Activated CD4-positive, CD25-positive, alpha-beta regulatory T cell treated with anti-CD3 and anti-CD28 coated beads, Interleukin-2, amount 50 U/mL, for 16 hours (primary cell): Measurements from ENCODE around the gene IMMP2L.
A peak's percentile ranks its signal among the peaks of the same experiment; 100 is the strongest.

Source experiments
- DNase-seq: peaks from one replicate; pipeline ENCODE4 v3.0.0-alpha.2; 2020; ENCODE audit warnings: low read depth, low spot score

The IMMP2L gene

DNA sequence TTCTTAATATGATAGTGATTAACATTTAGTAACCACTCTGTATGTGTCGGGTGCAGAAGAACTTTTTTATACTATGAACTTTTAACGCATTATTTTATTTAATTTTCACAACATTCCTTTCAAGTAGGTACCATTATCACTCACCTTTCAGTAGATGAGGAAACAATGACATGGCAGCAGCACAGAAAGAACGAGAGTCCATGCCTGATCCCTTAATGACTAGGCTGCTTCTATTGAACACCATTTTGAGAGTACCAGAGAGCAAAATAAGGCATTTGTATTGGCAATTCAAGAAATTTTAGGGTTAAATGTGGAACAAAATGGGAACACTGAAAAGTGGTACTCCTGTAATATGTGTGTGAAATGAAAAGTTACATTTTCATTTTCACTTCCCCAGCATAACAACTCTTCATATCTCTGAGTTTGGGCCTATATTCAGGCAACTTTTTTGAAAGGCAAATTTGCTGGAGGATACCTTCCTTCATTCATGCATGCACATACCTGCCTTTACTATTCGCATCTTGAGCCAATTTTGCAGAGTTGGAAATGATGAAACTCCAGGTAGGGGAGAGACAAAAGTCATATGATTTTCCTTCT, 458.5 kb downstream of the IMMP2L start:
- no peak for DNase-seq

DNA sequence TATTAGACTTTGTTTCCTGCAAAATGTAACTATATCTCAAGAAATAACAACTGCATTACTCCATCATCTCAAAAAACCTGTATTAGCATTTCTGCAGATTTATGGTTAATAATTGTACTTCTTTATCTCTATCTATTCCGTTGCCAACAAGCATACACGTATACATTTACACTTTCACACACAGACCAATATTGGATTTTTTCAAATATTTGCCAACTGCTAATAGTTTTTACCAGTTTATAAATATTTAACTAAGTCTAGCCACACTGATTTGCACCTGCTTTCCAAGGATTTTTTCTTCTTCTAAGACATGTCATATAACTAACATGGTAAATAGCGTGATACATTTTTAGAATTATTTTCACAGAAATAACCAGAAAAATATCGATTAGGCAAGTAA, 459.2 kb downstream of the IMMP2L start:
- no peak for DNase-seq

DNA sequence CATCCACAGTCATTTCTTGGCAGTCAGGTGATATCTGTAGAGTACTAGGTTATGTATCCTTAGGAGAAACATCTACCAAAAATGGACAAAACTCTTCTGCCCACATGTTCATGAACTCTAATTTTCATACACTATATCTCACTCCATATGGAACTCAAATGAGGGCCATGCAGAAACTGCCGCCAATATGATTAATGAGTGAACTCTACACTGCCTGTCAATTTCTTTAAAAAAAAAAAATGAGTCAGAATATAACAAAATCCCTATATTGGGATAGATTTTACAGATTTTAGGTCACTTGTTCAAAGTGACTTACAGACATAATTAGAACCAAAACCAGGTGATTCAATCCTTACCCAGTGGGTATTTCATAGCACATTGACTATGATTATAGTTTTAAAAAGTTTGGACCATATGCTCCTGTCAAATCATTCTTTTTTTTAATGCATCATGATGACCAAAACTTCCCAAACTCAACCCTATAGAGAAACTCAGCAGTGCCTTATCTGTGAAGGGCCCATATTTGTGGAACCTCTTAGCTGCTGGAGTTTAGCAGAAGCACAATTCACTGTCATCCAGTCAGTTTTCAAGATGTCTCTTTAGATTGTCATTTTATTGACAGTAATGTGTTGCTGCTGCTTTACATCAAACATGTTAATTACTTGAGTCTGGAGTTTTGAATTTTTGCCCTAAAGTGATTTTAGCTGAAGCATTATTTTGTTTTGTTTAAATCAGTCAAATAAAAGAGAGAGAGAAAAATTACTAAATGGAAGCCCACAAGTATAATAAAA, 460.2 kb downstream of the IMMP2L start:
- no peak for DNase-seq

DNA sequence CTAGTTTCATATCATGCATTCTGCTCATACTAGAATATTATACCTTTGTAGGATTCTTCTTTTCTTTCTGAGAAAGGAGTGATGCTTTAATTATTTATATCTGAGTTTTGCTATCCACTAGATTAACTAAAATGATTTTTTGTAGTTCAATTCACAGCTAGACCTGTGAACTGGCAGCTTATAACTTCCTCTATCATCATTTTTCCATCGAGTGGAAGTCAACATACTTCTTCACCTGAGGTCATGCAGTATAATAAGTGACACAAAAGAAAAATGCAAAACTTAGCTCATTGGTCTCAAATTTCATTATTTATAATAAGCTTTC, 463.4 kb downstream of the IMMP2L start:
- DNase-seq: no peak

DNA sequence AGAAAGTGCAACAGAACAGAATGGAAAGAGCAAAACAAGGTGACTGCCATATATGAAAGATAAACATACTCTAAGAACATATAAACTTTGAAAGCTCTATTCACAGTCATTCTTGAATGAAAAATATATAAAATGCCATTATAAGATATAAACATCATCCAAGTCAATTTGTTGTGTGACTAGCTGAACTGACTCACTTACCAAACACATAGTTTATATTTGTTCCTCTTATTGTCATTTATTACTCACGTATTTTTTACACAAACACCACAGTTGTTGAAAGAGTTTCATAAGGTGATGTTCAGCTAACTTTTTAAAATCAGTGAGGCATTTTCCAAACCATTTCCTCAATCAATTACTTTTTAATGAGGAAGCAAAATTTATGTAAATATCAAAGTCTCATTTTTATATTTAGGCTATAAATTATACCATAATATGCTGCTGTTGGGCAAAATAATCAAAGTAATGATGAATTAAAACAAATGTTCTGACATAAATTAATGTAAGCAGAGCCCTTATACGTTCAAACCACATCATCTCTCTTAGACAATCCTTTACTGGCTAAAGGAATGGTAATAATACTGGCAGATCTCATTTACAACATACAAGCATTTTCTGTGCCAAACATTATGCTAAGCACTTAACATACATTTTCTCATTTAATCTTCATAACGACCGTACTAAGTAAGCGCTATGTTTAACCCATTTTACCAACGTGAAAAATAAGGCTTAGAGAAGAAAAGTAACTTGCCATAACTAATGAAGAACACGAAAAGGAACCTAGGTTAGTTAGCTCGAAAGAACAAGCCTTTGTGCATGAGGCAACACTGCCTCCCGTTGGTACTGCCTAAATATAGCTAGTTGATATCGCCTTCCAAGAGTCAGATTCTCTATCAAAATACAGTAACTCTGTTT, 464.0 kb downstream of the IMMP2L start:
- DNase-seq: no peak

DNA sequence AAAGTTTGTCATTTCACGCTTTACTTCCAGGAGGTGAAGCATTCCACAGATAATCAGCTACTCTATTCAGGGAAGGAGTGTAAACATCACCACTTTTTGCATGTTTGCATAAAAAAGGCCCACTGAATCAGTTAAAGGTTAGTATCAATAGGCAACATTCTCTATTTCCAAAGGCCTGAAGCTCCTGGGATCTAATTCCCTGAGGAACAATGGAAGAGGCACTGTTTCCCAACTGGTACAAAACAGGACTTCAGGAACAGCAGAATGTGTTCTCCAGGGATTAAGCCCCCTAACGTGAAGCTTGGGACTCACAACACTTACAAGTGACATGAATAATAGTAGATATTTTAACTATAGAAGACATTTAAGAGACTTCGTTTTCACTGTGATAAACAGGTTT, 465.3 kb downstream of the IMMP2L start:
- no peak for DNase-seq

DNA sequence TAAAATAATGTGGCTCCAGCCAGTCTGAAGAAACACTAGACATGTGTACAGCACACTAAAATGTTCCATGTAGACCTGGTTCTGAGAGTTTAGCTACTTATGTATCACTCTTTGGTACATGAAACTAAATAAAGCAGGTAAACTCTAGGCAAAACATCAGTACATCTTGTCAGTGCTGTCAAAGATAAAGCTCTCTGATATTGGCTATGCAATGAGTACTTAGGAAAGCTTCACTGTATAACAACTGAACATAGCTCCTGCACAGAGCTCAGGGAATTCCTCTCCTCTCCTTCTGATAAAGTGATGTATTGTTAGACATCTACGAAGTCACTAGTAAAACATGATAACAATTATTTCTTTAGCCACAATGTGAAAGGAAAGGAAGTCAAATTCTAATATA, 467.9 kb downstream of the IMMP2L start:
- no peak for DNase-seq

DNA sequence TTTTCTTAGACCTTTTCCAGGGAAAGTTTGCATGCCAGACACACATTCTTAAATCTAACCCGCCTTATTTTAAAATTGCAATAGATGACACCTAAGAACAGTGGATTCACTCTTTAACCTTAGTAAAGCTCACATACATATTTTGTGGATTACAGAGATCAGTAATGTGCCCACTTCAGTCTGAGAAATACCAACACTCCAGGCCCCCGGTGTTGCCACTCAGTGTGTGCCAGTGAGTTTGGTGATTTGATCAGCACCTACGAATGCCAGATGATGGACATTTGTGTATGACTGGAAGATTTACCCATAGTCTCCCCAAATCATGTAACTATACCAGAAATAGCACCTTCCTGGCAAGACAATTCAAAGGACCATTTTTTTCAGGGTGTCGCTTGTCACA, 468.8 kb downstream of the IMMP2L start:
- no peak for DNase-seq

DNA sequence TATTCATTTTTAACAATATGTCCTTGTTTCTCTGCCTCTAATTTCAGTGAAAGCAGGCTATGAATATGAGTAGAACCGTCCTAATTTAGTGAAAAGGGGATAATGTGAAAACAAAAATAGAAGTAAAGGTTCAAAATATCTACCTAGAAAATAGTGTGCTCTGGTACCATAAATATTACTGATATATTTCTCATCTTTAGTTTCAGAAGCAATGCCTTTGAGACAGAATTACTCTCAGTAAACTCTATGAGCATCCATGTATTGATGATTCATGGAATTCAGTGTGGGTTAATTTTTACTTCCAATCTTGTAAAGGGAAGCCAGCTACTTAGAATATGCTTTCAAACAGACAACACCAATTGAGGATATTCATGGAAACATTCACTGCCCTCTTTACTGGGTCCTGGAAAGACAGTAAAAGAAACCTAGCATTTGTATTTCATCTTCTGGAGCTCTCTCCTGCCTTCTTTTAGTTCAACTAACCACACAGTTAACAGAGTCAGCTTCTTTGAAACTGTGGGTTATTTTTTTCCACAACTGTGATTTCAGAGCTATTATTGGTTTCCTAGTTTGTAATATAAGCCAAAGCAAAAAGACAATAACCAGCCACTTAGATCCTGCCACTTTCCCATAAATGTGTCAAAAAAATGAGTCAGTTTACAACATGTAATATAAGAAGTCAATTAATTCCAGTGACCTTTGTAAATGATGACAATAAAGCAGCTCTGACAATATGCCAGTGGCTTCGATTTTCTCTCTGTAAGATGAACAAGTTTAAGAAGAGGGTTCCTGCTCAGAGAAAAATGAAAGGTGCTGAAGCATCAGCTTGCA, 469.7 kb downstream of the IMMP2L start:
- no peak for DNase-seq

DNA sequence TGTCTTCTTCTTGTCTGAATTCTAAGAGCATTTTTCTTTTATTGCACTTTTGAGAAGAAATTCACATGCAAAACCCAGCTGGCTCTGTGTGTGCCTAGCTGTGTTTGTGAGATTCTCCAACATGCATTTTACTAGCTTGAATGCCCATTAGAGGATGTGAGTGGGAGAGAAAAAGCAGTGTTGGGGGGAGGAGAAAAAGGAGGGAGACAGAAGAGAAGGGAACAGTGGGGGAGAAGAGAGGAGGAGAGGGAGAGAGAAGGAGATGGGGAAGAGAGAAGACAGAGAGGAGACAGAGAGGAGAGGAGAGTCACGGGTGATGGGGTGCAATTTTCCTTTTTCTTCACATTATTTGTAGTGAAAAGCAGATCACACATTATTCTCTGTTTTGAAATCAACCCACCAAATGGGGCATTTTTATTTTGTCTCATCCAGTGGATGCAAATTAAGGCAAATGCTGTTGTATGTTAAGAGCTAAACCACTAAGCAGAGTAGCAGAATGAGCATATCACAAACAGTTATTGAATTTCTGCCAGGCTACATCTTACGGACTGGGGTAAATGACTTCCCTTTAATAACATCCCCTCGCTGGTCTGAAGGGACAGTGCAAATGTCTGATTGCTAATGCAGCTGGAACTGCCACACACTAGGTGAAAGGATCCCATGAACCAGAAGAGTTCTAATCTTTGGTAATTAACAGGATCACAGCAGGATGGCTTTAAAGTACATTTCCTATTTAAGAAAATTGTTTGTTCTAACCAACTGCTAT, 470.5 kb downstream of the IMMP2L start:
- DNase-seq: no peak

DNA sequence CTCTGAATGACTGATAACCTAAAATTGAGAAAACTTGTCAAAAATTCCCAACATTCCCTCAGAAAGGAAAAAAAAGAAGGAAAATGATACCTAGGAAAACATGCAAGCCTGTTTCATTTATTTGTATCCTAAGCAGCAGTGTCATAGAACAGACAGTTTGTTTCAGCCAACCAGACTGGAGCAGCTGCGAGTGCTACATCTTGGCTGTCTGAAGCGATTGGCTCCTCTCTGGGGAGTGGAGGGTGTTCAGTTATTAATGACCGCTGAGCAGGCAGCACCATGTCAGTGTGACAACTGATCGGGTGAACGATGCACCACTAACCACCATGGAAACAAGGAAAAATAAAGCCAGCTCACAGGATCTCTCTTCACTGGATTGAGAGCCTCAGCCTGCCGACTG, 471.4 kb downstream of the IMMP2L start, which contains the start of gene LRRN3:
Gene LRRN3, plus strand, starts transcription at position 282 of the 400 bp plus-strand sequence. CDS start 31,646 bp downstream, outside the sequence.
- DNase-seq: no peak

DNA sequence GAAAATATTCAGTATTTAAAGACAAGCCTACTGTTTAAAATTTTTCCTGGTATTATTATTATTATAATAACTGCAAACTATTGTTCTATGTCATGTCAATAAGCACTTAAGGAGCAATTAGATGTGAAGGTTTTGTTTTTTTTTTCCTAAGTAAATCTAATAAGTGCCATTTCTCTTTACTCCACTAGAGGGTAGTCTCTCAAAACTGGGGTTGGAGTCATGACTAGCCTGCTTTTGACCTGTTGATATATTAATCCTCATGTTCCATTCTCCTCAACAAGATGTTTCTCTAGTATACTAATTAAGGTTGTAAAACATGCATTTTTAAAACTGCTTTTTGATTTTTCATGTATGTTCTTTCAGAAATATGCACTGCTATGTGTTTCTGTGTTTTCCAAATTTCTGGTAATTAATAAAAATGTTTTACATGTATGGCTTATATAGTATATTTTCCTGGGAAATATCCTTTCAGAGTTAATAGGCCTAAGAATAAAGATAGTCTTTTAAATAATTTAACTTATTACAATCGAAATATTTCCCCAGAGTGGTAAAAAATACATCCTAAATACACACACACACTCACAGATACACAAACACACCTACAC, 472.4 kb downstream of the IMMP2L start:
- no peak for DNase-seq

DNA sequence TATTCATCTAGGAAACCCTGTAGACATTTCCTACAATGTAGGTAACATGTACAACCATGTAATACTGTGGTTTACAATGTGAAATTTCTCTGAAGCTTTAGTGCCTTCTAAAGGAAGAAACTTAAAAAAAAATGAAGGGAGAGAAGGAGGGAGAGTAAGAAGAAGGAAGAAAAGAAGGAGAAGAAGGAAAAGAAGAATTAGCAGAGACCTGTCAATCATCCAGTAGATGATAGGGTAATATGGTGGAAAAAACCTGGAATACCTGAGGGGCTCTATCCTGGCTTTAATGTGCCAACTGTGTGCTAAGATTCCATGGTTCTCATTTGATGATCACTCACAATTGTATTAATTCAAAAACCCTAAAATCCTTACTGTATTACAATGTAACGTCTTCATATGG, 474.0 kb downstream of the IMMP2L start:
- DNase-seq: no peak

DNA sequence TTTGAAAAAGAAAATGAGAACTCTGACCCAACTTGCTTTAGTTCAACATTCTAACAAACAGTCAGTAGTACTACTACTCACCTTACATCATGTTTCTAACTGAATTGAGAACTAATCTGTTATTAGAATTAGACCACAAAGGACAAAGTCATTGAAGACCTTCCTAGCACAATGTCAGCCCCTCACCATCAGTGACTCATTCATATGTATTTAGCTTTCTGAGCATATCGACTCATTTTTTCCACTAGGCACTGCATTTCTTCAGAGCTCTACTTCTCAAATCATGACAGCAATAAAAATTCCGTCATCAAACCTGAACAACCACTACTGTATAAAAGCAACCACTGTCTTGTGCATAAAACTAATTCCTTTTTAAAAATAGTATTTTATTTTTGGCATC, 475.8 kb downstream of the IMMP2L start:
- DNase-seq: no peak

DNA sequence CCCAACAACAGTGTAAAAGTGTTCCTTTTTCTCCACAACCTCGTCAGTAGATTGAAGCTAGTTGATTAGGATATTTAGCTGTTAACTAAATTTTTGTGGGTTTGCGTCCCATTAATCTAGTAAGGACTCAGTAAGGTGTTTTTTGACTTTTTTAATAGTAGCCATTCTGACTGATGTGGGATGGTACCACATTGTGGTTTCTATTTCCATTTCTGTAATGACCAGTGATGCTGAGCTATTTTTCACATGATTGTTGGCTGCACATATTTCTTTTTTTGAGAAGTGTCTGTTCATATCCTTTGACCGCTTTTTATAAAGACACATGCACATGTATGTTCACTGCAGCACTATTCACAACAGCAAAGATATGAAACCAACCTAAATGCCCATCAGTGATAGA, 476.9 kb downstream of the IMMP2L start:
- no peak for DNase-seq

DNA sequence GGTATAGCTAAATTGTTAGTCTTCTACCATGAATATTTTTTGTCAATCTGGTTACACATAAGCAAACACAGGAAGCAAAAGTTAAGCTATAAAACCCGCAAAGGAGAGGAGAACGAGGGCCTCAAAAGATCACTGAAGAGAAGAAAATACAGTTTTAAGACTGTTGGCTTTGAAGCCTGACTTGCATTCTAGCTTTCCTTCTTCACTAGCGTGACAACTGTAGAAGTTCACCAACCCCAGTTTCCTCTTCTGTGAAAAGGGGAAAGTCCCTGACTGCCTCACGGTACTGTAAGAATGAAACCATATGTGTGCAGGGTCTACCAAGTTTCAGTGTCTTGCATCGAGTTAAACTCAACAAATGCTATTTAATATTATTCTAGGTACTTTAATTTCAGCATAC, 478.9 kb downstream of the IMMP2L start:
- peak; percentile 44 for DNase-seq

DNA sequence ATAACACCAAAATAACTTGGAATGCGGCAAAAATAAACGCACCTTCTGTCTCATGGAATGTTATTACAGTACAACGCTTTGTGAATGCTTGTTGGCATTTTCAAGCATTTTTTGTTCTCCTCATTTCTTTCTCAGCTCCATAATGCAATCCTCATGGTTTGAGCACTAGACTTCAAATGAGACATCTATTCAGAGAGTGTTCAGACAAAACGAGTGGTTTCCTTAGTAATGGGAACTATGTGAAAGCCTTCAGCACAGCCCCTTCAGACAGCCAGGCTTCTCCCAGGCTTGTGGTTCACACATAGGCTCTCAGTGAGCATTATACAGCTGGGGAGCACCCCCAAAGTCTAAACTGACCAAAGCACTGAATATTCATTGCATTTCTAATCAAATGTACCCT, 479.9 kb downstream of the IMMP2L start:
- DNase-seq: no peak

DNA sequence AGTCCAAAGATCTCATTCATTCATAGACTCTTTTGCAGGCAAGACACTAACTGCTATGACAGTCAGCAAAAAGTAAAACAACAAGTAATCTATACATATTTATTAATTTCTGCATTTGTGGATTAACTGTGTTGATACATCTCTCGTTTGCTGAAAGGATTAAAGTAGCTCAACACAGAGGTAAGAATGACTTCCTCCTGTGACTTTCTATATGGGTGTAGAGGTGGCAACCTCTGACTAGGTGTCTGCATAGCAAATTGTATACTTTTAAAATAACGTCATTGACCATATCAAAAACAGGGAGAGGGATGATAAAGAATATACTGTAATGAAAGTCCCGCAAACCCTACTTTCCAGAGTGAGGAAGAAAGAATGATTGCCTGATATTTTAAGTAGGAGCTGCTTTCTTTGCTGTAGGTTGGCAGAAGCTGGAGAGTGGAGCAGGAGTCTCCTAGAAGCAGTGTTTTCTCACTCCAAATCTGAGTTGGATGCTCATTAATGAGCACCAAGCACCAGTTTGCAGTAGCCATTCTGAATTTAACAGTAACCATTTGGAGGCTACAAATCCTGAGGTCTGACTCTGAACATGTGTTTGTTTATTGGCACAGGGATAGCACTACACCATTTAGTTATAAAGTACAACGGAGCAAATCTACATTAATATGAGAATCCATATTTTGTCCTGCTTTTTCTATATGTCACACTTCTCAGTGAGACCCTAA, 480.6 kb downstream of the IMMP2L start:
- DNase-seq: no peak

DNA sequence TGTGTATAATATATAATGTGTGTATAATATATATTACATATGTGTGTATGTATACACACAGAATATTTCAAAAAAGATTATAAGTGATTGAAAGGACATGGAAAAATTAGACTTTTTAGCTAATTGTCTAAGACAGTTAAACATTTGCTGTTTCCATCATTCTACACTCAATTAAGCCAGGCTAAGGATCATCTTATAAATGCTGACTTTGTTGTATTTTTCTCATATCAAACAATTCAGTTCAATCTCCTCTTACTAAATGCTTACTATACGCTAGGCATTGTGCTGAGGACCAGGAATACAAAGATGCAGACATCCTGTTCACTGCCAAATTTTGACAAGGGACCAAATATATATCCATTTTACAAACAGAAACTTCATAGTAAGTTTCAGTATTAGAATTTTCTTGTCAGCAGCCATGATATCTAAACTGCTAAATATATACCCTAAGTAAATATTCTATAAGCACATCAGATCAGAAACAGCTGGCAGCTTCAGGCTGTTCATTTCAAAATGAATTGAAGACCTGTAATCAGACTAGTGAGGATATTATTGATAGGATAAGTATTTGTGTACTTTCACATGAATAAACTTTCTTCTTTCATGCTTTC, 481.7 kb downstream of the IMMP2L start:
- no peak for DNase-seq
